G401 (cell line): Measurements from ENCODE around the gene SMOC1. TPM values are rescaled to one million over a fixed set of nuclear protein-coding genes. Genes with fewer than 3 reads are reported as not detected.

Experiments used
- DNase-seq: peaks from one replicate; pipeline ENCODE4 v3.0.0-alpha.2; 2015; ENCODE audit warnings: low spot score
- in situ Hi-C: cut with HindIII; loops from 2 replicates; pipeline ENCODE4 v1.10.0; 2016; ENCODE audit warnings: low sequenced_read_pairs, mixed read lengths
- total RNA-seq: library from RNA; depleted of rRNA; stranded (reverse); fragments of >200 nt; shearing (Covaris generic); gene quantifications from 2 replicates; pipeline ENCODE4 v1.2.3, GENCODE V29; 2014; rRNA removed

SMOC1 gene
- total RNA-seq, 1 experiment from 2014 or later = not detected

DNA sequence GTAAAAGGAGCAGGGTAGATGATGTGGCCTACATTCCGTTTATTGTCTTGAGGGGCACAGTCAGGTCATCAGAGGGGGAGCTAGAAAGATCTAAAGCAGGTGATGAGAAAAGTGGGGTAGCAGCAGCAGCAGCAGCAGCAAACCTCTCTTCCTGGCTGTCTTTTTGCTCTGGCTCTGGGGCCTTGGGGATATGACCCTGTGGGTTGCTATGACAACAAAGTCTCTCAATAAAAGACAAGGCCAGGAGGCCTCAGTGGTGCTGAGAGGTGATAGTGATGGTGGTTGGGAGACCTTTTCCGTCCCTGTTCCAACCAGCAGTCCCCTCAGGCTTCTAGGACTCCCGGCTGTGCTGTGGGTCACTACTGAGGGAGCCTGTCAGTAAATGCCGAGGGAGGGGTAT lies 170.9 kb downstream of the SMOC1 start:
- in situ Hi-C loops = no loop called here
- DNase-seq = no peak

- in situ Hi-C loops = no loop called here
- no peak for DNase-seq
These were observed 173.8 kb downstream of the SMOC1 start for GRCh38 chr14:70052990-70053389.

DNA sequence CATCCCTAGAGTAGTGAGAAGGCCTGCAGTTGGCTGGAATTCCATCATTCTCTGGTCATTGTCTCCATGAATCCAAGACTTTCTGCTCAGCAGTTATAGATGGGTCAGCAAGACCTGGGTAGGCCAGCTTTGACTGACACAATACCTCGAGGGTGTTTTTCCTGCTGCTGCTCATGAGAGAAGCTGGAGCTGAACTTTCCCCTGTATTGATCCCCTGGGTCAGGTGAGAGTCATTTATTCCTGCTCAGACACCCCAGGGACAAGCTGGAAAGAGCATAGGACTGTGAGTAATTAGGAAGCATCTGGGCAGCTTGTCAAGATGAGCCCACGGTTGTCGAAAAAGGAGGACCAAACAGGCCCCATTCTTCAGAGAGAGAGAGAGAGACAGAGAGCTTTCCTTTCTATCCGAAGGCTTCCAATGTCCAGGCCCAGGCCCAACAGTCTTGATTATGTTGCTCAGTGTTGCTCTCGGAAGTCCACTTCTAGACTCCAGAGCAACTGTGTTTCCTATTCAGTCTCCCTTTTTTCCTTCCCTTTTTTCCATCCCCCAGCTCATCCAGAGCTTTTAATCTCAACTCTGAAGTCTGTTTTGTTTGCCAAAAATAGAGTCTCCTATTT lies 178.4 kb downstream of the SMOC1 start:
- in situ Hi-C loops = no loop called here
- no peak for DNase-seq

- in situ Hi-C loops = no loop called here
- no peak for DNase-seq
These were observed 180.3 kb downstream of the SMOC1 start for GRCh38 chr14:70059545-70059944.

GRCh38 chr14:70061108-70061507 lies 181.9 kb downstream of the SMOC1 start:
- in situ Hi-C loops = no loop called here
- no peak for DNase-seq

- DNase-seq = no peak
- in situ Hi-C loops = no loop called here
These were observed 185.1 kb downstream of the SMOC1 start for GRCh38 chr14:70064136-70064865.

GRCh38 chr14:70067810-70068209 lies 188.6 kb downstream of the SMOC1 start:
- in situ Hi-C loops = no loop called here
- no peak for DNase-seq

- in situ Hi-C loops = no loop called here
- no peak for DNase-seq
These were observed 190.0 kb downstream of the SMOC1 start for GRCh38 chr14:70069186-70069585.

DNA sequence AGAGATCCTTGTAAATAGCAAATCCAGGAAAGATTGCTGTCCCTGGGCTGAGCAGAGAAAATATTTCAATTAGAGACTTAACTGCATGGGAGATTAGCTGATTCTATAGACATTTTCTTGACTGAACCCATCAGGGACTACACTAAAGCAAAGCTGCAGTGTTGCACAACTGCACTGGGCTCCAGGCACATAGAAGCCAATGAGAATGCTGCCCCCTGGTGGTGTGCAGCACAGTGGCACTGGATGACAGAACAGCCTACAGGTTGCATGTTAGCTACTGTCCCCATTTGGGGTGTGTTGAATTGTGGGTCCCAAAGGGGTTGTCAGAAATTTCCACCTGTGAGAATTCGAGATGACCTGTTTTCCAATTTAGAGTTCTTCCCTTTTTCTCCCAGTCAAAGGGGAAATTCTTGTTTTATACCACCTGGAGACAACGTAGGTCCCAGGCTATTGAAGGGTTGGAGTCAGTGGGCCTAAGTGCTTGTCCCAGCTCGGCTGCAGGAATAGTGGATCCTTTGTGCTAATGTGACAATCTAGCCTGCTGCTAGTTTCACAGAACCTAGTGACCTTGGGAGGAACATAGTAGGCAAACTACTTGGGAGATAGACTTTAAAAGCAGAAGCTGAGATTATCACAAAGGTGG lies 194.8 kb downstream of the SMOC1 start:
- peak; percentile 64 for DNase-seq
- in situ Hi-C loops = no loop called here

- in situ Hi-C loops = no loop called here
- no peak for DNase-seq
These were observed 197.8 kb downstream of the SMOC1 start for GRCh38 chr14:70077005-70077404.

DNA sequence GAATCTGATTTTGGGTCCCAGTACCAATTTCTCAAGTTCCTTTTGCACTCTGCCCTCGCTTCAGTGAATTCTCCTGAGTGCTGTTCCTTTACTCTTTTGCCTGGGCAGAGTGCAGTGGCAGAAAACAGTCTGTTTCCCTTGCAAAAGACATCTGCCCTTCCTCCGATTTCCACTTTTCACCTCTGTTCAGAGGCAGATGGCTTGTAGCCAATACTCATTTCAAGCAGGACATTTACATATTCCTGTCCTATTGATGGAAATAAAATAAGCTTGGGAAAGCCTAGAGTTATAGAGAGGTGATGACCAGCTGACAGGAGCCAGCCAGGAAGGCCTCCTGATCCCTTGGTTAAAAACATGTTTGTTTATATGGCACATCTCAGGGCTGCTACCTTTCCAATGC lies 198.5 kb downstream of the SMOC1 start:
- in situ Hi-C loops = no loop called here
- DNase-seq = no peak

DNA sequence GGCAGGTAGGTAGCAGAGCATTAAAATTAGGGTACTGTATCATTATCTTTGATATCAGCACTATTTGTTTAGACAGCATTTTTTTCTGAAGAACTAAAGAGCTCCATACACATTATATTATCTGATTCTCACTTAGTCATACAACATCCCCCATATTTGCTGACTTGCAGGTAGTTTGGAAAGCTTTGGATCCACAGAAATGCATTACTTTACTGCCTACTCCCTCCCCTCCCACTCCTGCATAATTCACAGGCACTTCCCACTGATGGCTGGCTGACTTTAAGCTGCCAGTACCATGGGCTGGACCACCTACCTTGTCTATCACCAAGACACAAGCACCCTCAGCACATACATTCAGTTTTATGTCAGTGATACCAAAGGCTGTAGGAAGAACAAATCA lies 199.1 kb downstream of the SMOC1 start:
- in situ Hi-C loops = no loop called here
- DNase-seq = no peak

DNA sequence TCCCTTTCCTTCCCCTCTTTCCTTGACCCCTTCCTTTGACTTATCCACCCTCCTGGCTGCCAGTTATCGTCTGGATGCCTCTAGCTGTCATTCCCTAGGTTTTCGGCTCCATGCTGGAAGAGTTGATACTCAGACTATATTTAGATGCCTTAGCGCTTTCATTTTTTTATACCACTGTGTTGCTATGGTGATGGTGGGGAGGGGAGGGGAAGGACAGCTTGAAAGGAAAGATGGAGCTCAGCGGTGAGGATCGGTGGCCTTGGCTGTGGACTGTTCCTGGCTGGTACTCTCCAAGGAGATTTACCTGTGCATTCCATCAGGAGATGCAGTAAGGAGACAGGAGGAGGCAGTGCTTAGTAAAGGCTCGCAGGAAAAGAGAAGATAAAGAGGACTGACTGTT lies 200.9 kb downstream of the SMOC1 start:
- DNase-seq = peak; percentile 80
- in situ Hi-C loops = no loop called here

Other genes starting within 250 kb of the SMOC1 start
- gene SRSF5, start 112.3 kb upstream of the SMOC1 start, total RNA-seq = 72.9 and 81.0 TPM in 2 replicates
- not detected in 2 replicates for gene SLC10A1, start 82.2 kb upstream of the SMOC1 start, total RNA-seq